ENCODE measurements around the gene CLCN7.

The CLCN7 gene

GRCh38 chr16:1435921-1436697 lies 38.7 kb downstream of the CLCN7 start:
- in situ Hi-C loops (cut with MboI; ENCODE audit: low pct_unique_long_range_greater_than_20kb, low sequenced_read_pairs, unreplicated experiment): no loop called here
- DNase-seq (ENCODE audit: low spot score): no peak

GRCh38 chr16:1434644-1435592 lies 39.9 kb downstream of the CLCN7 start:
- no peak for TF ChIP-seq CTCF (IDR thresholded peaks at IDR 0.05; ENCODE audit: extremely low read depth, insufficient read depth, missing control alignments)
- in situ Hi-C loops (cut with MboI; ENCODE audit: low pct_unique_long_range_greater_than_20kb, low sequenced_read_pairs, unreplicated experiment): no loop called here
- no peak for DNase-seq (ENCODE audit: low spot score)

More at GRCh38 chr16:1435921-1436697, 38.7 kb downstream of the CLCN7 start:
- TF ChIP-seq CTCF (IDR thresholded peaks at IDR 0.05; ENCODE audit: extremely low read depth, insufficient read depth, missing control alignments): no peak

- in situ Hi-C loops (cut with MboI; ENCODE audit: low pct_unique_long_range_greater_than_20kb, low sequenced_read_pairs, unreplicated experiment): no loop called here
- TF ChIP-seq CTCF (IDR thresholded peaks at IDR 0.05; ENCODE audit: extremely low read depth, insufficient read depth, missing control alignments): no peak
- DNase-seq (ENCODE audit: low spot score): no peak
Measured at GRCh38 chr16:1433756-1434155, 41.1 kb downstream of the CLCN7 start.

- in situ Hi-C loops (cut with MboI; ENCODE audit: low pct_unique_long_range_greater_than_20kb, low sequenced_read_pairs, unreplicated experiment): no loop called here
- DNase-seq (ENCODE audit: low spot score): no peak
- TF ChIP-seq CTCF (IDR thresholded peaks at IDR 0.05; ENCODE audit: extremely low read depth, insufficient read depth, missing control alignments): no peak
Measured at GRCh38 chr16:1433263-1433560, 41.6 kb downstream of the CLCN7 start.

GRCh38 chr16:1432388-1433262 lies 42.2 kb downstream of the CLCN7 start:
- in situ Hi-C loops (cut with MboI; ENCODE audit: low pct_unique_long_range_greater_than_20kb, low sequenced_read_pairs, unreplicated experiment): no loop called here

More at GRCh38 chr16:1432388-1433262, 42.2 kb downstream of the CLCN7 start:
- TF ChIP-seq CTCF (IDR thresholded peaks at IDR 0.05; ENCODE audit: extremely low read depth, insufficient read depth, missing control alignments): no peak
- DNase-seq (ENCODE audit: low spot score): no peak
